ENCODE data around the gene DHRS12.

DHRS12 gene

GRCh38 chr13:51719394-51719793, 84.6 kb downstream of the DHRS12 start:
- DNase-seq = no peak

All from NCI-H1417 (cell line).